ENCODE results near the gene SPECC1.

Gene SPECC1

DNA sequence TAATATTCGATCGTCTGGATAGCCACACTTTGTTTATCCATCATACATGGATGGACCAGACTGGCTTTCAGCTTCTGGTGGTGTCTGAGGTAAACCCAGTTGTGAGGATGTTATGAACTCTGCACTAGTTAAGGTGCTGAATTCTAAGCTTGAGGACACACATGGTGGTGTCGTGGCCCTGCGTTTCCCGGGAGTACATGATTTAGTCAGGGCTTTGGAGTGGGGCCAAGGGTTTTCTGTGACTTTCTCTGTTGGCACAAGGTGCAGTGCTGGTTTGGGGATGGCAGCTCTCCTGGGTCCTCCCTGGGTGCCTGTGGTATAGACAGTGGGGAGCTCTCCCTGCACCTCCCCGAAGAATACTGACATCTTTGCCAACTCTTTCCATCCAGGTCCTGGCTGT, 116.6 kb downstream of the SPECC1 start:
- Histone ChIP-seq H3K27ac (ENCODE audit: low read depth, low read length) (no peak overlapping the region), H3K27me3 (ENCODE audit: control insufficient read depth in 1 of 2, insufficient read depth in 2 of 2, low read length in 2 of 2) (no peaks in the 10 kb centered on the region), H3K9me3 (ENCODE audit: low read length) (no peaks in the 10 kb centered on the region), H3K9ac (ENCODE audit: low read length) (no peak overlapping the region), H3K4me3 (ENCODE audit: low read depth in 1 of 2, low read length in 2 of 2) (no peak overlapping the region), H3K36me3 (ENCODE audit: insufficient read depth, low read length) (no peaks in the 10 kb centered on the region), H3K4me1 (ENCODE audit: insufficient read depth, low read length) (peaks cover 9% of the 10 kb centered on the region)

DNA sequence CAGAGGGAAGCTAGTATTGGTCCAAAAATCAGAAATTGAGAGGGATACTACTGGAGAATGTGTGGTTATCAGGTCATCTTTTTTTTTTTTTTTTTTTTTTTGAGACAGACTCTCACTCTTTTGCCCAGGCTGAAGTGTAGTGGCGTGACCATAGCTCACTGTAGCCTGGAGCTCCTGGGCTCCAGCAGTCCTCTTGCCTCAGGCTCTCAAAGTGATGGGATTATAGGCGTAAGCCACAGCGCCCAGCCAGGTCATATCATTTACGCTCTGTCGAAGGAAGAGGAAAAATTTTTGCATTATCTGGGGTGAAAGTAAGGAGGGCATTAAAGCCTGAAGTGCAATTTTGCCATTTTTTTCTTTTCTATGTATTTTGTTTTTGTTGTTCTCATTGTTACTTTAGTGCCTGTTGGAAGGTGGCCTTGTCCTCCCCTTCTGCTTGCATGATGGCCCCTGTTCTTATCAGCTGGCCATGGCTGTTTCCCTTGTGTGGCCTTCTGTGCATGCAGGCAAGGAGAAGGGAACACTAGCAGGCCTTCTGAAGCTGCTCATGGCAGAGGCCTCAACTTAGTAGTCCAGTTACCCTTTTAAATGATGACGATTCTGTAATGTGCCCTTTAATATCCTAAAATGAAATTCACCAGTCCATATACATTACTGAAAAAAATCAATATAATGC, 118.3 kb downstream of the SPECC1 start:
- Histone ChIP-seq H3K27me3 (ENCODE audit: control insufficient read depth in 1 of 2, insufficient read depth in 2 of 2, low read length in 2 of 2) (no peaks in the 10 kb centered on the region), H3K4me3 (ENCODE audit: low read depth in 1 of 2, low read length in 2 of 2) (no peak overlapping the region), H3K36me3 (ENCODE audit: insufficient read depth, low read length) (no peaks in the 10 kb centered on the region), H3K9ac (ENCODE audit: low read length) (no peak overlapping the region), H3K27ac (ENCODE audit: low read depth, low read length) (no peak overlapping the region), H3K9me3 (ENCODE audit: low read length) (no peaks in the 10 kb centered on the region), H3K4me1 (ENCODE audit: insufficient read depth, low read length) (peaks cover under 1% of the 10 kb centered on the region)

DNA sequence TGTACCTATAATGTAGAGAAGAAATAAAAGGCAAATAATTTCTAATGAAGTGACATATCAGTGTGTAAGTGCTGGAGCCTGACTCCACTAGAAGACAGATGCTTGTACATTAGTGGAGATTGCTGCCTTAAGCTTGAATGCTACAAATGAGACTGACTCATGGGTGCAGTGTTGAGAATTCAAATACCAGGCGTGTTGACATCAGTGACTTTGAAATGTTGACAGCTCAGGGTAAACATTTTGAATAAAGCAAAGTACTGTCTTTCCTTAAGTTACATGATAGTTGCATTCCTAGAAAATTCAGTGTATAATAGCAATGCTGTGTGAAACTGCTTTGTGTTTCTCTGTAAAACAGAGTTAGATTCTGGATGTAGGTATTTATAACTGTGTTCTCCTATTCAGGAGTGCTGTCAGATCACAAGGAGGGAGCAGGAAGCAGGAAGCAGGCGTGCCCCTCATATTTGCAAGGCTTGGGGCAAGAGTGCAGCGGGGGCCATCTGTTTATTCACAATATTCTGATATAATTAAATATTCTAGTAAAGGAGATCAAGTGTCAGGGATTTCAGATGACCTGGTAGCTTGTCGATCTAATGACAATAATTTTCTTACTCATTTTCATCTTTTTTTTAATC, 119.0 kb downstream of the SPECC1 start:
- Histone ChIP-seq H3K9ac (ENCODE audit: low read length) (no peak overlapping the region), H3K4me1 (ENCODE audit: insufficient read depth, low read length) (no peaks in the 10 kb centered on the region), H3K27ac (ENCODE audit: low read depth, low read length) (no peak overlapping the region)

DNA sequence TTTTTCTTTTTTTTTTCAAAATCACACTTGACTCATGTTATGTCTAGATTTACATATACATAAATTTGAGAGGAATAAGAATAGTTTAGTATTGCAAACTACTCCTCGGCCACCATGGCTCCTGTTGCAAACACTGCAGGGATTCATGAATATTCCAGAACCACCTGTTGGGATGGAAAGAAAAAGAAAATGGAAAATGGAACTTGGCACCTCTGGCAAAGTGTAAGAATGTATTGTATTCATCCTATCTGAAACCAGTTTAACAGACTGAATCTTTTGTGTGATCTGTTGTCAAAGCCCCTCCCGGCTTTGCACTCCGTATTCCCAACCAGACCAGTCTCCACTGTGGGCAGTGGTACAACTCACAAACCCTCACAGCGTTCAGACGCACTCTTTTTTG, 124.4 kb downstream of the SPECC1 start:
- H3K27ac ChIP-seq (ENCODE audit: low read depth, low read length), result no peak overlapping the region
- no peaks in the 10 kb centered on the region for H3K9me3 ChIP-seq (ENCODE audit: low read length)
- H3K4me3 ChIP-seq (ENCODE audit: low read depth in 1 of 2, low read length in 2 of 2), result no peak overlapping the region
- H3K9ac ChIP-seq (ENCODE audit: low read length), result no peak overlapping the region
- no peaks in the 10 kb centered on the region for H3K36me3 ChIP-seq (ENCODE audit: insufficient read depth, low read length)
- no peaks in the 10 kb centered on the region for H3K4me1 ChIP-seq (ENCODE audit: insufficient read depth, low read length)
- no peaks in the 10 kb centered on the region for H3K27me3 ChIP-seq (ENCODE audit: control insufficient read depth in 1 of 2, insufficient read depth in 2 of 2, low read length in 2 of 2)

More for the DNA sequence above, 119.0 kb downstream of the SPECC1 start:
- Histone ChIP-seq H3K36me3 (ENCODE audit: insufficient read depth, low read length) (no peaks in the 10 kb centered on the region), H3K4me3 (ENCODE audit: low read depth in 1 of 2, low read length in 2 of 2) (no peak overlapping the region), H3K9me3 (ENCODE audit: low read length) (no peaks in the 10 kb centered on the region), H3K27me3 (ENCODE audit: control insufficient read depth in 1 of 2, insufficient read depth in 2 of 2, low read length in 2 of 2) (no peaks in the 10 kb centered on the region)

DNA sequence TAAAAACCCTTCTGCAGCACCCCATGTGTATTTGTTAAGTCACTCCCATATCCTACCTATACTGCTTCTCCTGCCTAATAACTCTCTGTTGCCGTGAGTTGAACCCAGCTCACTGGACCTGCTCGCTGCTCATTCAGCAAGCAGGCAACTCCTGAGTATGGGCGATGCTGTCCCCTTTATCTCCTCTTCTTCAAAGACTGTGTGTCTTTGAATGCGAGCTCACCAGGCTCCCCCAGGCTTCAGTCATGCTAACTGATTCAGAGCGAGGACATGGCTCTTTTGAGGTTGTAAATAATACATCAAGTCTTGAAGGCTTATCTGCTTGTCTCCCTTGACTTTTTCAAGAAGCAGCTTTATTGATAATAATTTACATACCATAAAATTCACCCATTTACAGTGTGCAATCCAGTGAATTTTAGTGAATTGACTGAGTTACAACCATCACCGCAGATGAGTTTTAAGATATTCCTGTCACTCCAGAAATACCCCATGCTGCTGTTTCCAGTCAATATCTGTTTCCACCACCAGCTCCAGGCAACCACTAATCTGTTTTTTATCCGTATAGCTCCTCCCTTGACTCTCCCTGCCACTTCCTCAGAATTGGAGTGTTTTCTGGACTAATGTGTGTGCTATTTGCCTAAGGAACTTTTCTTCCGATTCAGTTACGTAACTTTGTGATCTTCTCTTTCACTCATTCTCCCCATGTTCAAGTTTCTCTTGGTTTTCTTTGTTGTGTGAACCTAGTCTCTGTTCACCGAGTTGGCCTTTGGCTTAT, 132.2 kb downstream of the SPECC1 start:
- no peak overlapping the region for H3K9ac ChIP-seq (ENCODE audit: low read length)
- H3K4me1 ChIP-seq (ENCODE audit: insufficient read depth, low read length), result no peaks in the 10 kb centered on the region
- no peaks in the 10 kb centered on the region for H3K9me3 ChIP-seq (ENCODE audit: low read length)
- no peaks in the 10 kb centered on the region for H3K36me3 ChIP-seq (ENCODE audit: insufficient read depth, low read length)
- H3K27ac ChIP-seq (ENCODE audit: low read depth, low read length), result no peak overlapping the region
- no peaks in the 10 kb centered on the region for H3K27me3 ChIP-seq (ENCODE audit: control insufficient read depth in 1 of 2, insufficient read depth in 2 of 2, low read length in 2 of 2)
- no peak overlapping the region for H3K4me3 ChIP-seq (ENCODE audit: low read depth in 1 of 2, low read length in 2 of 2)

DNA sequence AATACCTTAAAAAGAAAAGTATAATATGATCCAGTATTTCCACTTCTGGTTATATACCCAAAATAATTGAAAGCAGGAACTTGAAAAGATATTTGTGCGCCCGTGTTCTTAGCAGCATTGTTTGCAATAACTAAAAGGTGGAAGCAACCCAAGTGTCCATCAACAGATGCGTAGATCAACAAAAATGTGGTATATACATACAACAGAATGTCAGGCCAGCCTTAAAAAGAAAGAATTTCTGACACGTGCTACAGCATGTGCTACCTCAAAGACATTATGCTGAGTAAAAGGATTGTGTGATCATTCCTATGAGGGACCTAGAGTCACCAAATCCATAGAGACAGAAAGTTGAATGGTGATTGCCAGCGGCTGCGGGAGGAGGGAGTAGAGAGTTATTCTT, 133.1 kb downstream of the SPECC1 start:
- no peaks in the 10 kb centered on the region for H3K9me3 ChIP-seq (ENCODE audit: low read length)
- no peak overlapping the region for H3K4me3 ChIP-seq (ENCODE audit: low read depth in 1 of 2, low read length in 2 of 2)
- no peaks in the 10 kb centered on the region for H3K36me3 ChIP-seq (ENCODE audit: insufficient read depth, low read length)
- H3K27me3 ChIP-seq (ENCODE audit: control insufficient read depth in 1 of 2, insufficient read depth in 2 of 2, low read length in 2 of 2), result no peaks in the 10 kb centered on the region
- no peak overlapping the region for H3K9ac ChIP-seq (ENCODE audit: low read length)
- no peak overlapping the region for H3K27ac ChIP-seq (ENCODE audit: low read depth, low read length)
- no peaks in the 10 kb centered on the region for H3K4me1 ChIP-seq (ENCODE audit: insufficient read depth, low read length)

DNA sequence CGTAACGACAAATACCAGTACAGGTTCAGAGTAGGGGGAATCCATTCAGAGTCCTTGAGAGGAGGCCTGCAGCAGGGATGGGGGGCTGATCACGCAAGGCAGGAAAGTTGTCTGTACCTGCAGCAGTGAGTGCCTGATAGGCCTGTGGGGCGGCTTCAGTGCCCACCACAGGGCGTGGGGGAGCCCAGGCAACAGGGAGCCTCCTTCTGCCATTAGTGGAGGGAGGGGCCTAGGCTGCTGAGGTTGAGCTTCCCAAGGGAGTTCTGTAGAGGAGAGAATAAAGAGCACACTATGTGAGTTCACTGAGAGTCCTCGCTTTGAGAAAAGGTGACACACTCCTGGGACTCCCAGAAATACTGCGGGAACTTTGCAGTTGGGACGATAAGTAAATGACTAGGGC, 134.6 kb downstream of the SPECC1 start:
- no peaks in the 10 kb centered on the region for H3K4me1 ChIP-seq (ENCODE audit: insufficient read depth, low read length)
- no peak overlapping the region for H3K27ac ChIP-seq (ENCODE audit: low read depth, low read length)
- H3K9ac ChIP-seq (ENCODE audit: low read length), result no peak overlapping the region
- no peaks in the 10 kb centered on the region for H3K27me3 ChIP-seq (ENCODE audit: control insufficient read depth in 1 of 2, insufficient read depth in 2 of 2, low read length in 2 of 2)
- no peaks in the 10 kb centered on the region for H3K36me3 ChIP-seq (ENCODE audit: insufficient read depth, low read length)
- H3K4me3 ChIP-seq (ENCODE audit: low read depth in 1 of 2, low read length in 2 of 2), result no peak overlapping the region
- no peaks in the 10 kb centered on the region for H3K9me3 ChIP-seq (ENCODE audit: low read length)

DNA sequence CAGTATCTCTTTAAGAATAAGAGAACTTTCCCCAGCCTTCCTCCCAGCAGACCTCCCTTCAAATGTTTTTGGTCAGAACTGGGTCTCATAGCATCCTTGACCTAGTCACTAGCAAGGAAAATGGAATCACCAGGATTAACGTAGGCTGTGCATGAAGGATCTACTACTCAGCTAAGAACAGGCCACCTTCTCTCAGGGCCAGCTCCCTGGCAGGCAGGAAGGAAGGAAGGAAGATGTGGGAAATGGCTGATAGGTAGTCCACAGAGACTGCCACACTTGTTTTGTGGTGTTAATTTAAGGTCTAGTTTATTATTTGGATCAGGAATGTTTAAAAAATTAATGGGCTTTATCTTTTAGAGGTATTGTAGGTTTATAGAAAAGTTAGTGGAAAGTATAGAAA, 136.4 kb downstream of the SPECC1 start:
- Histone ChIP-seq H3K9me3 (ENCODE audit: low read length) (no peaks in the 10 kb centered on the region), H3K4me3 (ENCODE audit: low read depth in 1 of 2, low read length in 2 of 2) (no peak overlapping the region), H3K27me3 (ENCODE audit: control insufficient read depth in 1 of 2, insufficient read depth in 2 of 2, low read length in 2 of 2) (no peaks in the 10 kb centered on the region), H3K27ac (ENCODE audit: low read depth, low read length) (no peak overlapping the region), H3K36me3 (ENCODE audit: insufficient read depth, low read length) (no peaks in the 10 kb centered on the region), H3K4me1 (ENCODE audit: insufficient read depth, low read length) (no peaks in the 10 kb centered on the region), H3K9ac (ENCODE audit: low read length) (no peak overlapping the region)

DNA sequence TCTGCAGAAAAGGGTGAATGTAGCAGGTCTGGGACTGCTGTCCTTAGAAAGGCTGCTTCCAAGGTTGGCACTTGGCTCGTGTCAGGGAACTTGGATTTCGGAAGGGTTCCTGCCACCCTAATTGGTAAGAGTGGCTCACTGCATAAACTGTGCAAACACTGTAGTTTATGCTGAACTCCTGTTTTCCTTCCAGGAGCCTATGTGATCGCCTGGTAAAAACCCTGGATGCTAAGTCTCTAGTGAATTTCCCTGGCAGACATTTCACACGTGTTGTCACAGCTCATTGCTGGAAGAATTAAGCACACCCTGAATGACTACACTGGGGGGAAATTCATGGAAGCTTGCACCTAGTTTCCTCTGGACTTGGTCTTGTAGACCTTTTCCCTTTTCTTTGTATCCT, 140.1 kb downstream of the SPECC1 start:
- H3K9ac ChIP-seq (ENCODE audit: low read length), result no peak overlapping the region
- no peaks in the 10 kb centered on the region for H3K4me1 ChIP-seq (ENCODE audit: insufficient read depth, low read length)
- no peak overlapping the region for H3K4me3 ChIP-seq (ENCODE audit: low read depth in 1 of 2, low read length in 2 of 2)
- no peaks in the 10 kb centered on the region for H3K27me3 ChIP-seq (ENCODE audit: control insufficient read depth in 1 of 2, insufficient read depth in 2 of 2, low read length in 2 of 2)
- no peaks in the 10 kb centered on the region for H3K36me3 ChIP-seq (ENCODE audit: insufficient read depth, low read length)
- H3K9me3 ChIP-seq (ENCODE audit: low read length), result no peaks in the 10 kb centered on the region
- H3K27ac ChIP-seq (ENCODE audit: low read depth, low read length), result no peak overlapping the region

DNA sequence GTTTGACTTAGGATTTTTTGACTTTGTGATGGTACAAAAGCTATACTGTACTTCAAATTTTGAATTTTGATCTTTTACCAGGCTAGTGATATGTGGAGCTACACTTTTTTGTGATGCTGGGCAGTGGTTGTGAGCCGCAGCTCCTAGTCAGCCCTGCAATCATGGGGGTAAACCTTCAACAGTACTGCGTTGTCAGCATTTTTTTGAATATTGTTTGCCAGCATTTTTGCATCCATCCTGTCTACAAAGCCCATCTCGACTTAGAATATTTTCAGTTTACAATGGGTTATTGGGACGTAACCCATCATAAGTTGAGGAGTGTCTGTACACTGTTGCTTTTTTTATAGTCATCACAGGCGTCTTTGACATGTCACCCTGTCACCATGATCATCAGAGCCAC, 142.0 kb downstream of the SPECC1 start:
- no peaks in the 10 kb centered on the region for H3K9me3 ChIP-seq (ENCODE audit: low read length)
- no peaks in the 10 kb centered on the region for H3K36me3 ChIP-seq (ENCODE audit: insufficient read depth, low read length)
- H3K4me1 ChIP-seq (ENCODE audit: insufficient read depth, low read length), result no peaks in the 10 kb centered on the region
- no peak overlapping the region for H3K9ac ChIP-seq (ENCODE audit: low read length)
- H3K27me3 ChIP-seq (ENCODE audit: control insufficient read depth in 1 of 2, insufficient read depth in 2 of 2, low read length in 2 of 2), result no peaks in the 10 kb centered on the region
- no peak overlapping the region for H3K27ac ChIP-seq (ENCODE audit: low read depth, low read length)
- H3K4me3 ChIP-seq (ENCODE audit: low read depth in 1 of 2, low read length in 2 of 2), result no peak overlapping the region

DNA sequence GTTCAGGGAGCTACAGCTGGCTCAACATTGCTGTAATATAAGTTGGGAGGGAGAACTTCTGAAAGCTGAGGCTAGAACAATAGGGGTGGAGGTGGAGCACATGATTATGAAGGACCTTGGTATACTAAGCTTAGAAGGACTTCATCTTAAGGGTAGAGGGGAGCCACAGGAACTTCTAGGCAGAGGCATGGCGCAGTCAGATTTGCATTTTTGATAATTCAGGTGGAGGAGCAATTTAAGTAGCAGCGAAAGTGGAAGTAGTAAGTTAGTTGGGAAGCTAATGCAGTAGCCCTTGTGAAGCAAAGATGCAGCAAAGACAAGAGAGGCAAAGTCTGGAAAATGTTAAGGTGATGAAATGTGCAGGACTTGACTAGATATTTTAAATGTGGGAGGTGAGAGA, 144.1 kb downstream of the SPECC1 start:
- Histone ChIP-seq H3K27ac (ENCODE audit: low read depth, low read length) (no peak overlapping the region), H3K9ac (ENCODE audit: low read length) (no peak overlapping the region), H3K27me3 (ENCODE audit: control insufficient read depth in 1 of 2, insufficient read depth in 2 of 2, low read length in 2 of 2) (peaks cover 0 to 13% of the 10 kb centered on the region in 2 donors), H3K4me3 (ENCODE audit: low read depth in 1 of 2, low read length in 2 of 2) (no peak overlapping the region), H3K4me1 (ENCODE audit: insufficient read depth, low read length) (peaks cover 7% of the 10 kb centered on the region), H3K9me3 (ENCODE audit: low read length) (no peaks in the 10 kb centered on the region), H3K36me3 (ENCODE audit: insufficient read depth, low read length) (no peaks in the 10 kb centered on the region)

Measured in muscle layer of colon (tissue), 2 donors.